Measurements from ENCODE around the gene TMCO2.
"Not testable (repeated sequence)": the region's sequence is repeated elsewhere in the genome, so short reads cannot be mapped to it uniquely, and the experiment has no call there.

The TMCO2 gene
- 0.05 to 0.39 (median 0.11) reads per million in 3 experiments for total RNA-seq

DNA sequence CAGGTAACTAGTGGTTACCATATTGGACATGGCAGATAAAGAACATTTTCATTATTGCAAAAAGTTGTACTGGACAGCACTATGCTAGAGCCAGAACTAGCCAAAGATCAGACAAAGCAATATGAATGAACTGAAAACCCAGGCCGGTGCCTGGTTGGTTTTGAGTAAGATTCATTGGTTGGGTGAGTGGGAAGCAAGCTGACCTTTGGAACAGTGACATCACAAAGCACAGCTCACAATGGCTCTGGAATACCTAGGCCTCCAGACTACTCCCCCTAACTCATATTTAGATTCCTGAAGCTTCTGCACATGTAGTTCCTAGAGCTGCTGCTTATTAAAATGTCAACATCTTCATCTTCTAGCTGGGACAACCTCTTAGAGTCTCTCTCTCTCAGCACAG is at the start of gene TMCO2:
TSS of gene TMCO2 (plus strand) at position 283 of the 400 bp plus-strand sequence. CDS start at position 340, 57 bp downstream.
- no peak for DNase-seq

DNA sequence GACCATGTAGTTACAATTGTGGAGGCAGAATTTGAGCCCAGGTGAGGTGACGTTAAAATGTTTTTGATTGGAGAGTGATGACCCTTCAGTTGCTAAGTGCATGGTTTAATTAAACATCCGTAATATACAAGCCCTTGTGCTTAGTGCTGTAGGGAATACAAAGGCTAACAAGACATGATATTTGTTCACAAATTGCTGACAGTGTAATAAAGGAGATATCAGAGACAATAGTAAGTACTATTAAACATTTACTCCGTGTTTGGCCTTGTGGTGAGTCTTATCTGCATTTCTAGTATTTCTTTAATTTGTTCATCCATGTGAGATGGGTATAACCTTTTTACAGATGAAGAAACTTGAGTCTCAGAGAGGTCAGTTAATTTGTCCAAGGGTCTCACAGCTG is 48.6 kb upstream of the TMCO2 start:
- DNase-seq, result no peak

DNA sequence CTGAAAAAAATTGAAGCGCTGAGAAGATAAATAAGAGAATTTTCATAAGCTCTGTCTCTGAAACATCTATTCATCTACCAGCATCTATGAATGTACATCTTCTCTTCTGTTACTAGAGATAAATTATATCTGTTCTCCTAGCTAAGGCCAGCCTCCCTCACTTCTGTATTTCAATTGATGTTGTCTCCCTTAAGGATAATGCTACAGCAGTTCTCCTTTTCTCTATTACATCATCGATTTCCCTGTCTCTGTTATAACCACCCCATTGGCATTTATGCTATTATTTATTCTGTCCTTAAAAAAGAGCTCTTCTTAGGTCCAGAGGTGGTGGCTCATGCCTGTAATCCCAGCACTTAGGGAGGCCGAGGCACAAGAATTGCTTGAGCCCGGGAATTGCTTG is 42.9 kb upstream of the TMCO2 start:
- no peak for DNase-seq

DNA sequence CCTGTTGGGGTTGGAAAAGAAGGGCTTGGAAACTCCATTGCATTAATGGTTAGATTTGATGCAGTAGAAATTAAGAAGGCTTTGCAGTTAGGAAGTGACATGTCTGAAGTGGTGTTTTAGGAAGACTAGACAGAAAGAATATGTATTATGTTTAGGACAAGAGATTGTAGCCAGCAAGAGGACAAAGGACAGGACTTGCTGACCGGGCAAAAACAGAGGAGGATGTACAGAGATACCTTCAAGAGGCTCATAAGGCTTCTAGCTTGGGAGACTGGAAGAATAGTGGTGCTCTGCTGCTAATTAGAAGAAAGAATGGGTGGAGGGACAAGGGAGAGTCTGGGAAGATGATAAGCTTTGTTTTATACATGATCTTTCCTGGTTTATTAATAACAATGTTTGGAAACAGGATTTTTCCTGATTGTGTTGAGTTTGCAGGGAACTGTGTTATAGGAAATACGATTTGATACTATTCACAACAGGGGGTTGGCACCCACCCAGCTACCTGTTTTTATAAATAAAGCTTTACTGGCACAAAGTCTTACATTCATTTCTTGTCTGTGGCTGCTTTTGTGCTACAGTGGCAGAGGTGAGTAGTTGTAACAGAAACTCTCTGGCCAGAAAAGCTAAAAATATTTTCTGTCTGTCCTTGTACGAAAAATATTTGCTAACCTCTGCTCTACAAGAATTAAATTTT is 37.1 kb upstream of the TMCO2 start:
- DNase-seq, result no peak

DNA sequence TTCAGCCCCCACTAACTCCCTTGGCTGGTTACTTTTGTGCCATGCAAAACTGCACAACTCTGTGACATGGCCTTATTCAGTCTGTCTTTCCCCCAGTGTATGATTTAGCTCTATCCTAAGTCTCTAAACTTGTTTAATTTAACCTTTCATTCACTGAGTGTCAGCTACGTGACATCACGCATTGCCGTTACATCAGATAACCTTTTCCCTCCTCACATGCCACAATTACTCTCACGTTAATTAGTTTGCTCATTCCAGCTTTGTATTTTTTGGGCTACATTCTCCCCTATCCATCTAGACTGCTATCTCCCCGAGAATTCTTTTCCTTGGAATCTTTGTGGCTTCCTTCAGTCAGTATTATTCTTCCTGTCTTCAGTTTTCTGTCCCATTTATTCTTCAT is 29.4 kb upstream of the TMCO2 start:
- DNase-seq, result no peak

DNA sequence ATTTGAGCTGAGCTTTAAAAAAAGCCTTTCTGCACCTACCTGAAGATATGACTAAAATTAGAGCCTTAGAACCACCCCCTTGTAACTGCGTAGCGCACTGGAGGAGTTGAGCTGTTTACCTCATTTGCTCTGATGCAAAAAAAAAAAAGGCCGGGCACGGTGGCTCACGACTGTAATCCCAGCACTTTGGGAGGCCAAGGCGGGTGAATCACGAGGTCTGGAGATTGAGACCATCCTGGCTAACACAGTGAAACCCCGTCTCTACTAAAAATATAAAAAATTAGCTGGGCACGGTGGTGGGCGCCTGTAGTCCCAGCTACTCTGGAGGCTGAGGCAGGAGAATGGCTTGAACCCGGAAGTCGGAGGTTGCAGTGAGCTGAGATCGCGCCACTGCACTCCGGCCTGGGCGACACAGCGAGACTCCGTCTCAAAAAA is 26.2 kb upstream of the TMCO2 start:
- not testable (repeated sequence) for DNase-seq

DNA sequence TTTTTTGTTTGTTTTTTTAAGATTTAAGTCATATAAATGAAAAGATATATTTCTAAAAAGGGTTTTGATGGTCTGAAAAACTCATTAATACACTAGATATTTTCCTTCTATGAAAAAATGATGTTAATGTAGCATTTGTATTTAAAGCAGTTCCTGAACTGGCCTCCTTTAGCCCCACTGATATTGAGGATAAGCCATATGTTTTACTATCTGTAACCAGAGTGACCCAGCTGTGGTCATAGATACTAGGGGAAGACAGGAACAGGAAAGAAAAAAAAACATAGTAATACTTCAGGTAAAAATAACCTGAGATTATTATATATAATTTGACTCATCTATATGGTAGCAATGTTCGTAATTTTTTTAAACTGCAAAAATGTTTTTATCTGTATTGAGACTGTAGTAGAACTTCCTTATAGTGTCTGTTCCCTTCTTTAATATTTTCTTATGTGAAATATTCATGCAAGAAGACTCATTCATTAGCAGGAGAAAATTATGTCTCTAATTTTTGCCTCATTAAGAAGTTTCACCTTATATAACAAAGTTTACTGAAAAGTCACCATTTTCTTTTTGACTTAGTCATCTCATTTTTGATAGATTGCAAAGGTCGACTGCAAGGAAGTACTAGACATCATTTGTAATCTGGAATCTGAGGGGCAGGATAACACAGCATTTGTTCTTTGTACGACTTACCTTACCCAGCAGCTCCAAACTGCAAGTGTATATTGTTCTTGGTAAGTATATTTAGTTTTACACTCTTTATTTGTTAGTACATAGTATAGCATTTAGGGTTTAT is 25.6 kb upstream of the TMCO2 start:
- no peak for DNase-seq

DNA sequence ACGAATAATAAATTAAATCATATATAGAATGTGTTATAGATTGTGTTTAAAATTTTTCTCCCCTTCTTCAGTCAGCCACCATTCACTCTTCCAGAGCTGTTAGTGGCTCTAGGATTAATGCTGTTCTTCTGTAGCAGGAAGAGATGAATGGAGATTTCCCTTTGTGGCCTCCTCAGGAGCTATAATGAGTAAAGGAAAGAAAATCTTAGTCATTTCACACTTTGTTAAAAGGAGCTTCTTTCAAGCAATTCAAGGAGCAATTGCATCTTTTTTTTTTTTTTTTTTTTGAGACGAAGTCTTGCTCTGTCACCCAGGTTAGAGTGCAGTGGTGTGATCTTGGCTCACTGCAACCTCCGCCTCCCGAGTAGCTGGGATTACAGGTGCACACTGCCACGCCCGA is 23.7 kb upstream of the TMCO2 start:
- DNase-seq, result no peak

DNA sequence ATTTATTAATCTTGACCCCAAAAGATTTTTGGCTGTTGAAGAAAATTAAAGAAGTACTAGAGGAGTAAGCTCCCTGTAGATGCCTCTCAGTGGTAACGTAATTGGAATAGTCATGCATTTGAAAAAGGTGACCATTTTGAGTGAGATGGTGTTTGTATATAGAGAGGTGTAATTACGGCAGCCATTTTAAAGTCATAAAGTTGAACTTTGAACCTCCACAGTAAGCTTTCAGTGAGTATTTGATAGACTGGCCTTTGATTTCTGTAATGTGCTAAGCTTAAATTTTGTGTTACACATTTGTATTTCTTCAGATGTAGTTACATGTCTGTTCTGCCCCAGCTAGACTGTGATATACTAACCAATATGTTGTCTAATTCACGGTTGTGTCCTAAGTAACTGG is 21.5 kb upstream of the TMCO2 start:
- no peak for DNase-seq

DNA sequence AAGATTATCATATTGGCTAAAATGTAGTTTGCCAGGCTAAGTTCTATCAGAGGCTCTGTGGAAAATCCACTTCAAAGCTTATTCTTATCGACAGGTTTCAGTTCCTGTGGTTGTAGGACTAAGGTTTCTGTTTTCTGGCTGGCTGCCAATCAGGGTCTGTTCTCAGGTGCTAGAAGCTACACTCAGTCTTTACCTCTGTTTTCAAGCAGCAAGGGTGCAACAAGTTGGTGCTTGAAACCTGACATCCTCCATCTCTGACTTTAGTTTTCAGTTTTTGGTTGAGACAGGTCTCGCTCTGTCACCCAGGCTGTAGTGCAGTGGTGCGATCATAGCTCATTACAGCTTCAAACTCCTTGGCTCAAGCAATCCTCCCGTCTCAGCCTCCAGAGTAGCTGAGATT is 15.3 kb upstream of the TMCO2 start:
- DNase-seq, result peak; percentile 42

DNA sequence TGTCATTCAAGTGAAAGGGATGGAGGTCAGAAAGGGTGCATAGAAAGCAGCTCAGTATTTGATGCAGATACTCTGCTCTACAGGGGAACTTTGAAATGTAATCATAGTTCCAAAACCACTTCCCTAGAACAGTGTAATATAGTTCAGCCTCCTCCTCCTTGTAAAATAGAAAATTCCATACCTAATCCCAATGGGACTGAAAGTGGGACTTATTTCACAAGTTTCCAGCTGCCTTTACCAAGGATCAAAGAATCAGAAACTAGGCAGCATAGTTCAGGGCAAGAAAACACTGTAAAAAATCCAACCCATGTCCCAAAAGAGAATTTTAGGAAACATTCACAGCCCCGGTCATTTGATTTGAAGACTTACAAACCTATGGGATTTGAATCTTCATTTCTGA is 8.1 kb upstream of the TMCO2 start:
- DNase-seq, result no peak

DNA sequence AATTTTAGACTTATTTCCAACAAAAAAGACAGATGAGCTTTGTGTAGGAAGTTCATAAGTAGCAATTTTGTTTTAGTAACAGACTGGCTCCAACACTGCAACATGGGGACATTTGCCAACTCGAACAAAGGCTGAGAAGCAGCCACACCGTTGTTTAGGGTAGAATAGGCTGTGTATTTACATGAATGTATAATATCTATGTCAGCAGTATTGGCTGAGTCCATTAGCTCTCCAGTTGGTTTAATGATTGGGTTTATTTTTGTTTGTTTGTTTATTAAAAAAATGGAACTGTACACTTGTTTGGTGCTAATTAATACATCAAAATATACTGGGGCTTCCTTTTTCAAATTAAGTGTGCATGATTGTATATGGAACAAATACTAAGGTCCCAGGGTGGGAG is 7.3 kb upstream of the TMCO2 start:
- no peak for DNase-seq

DNA sequence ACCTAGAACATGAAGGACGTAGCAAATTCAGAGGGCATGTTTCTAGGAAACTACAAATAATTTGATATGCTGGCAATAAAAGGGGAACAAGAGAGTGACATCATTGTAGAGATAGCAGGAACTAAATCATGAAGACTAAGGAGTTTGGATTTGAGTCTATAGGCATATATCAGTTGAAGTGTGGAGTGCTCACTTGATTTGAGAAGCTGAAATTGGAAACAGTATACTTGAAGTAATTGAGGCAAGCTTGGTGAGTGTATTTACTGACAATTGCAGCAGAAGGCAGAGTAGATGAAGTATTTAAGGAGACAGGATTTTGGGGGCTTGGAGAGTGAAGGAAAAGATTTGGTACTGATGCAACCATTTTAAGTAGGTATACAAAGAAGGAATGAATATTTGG is 6.4 kb upstream of the TMCO2 start:
- DNase-seq, result no peak

DNA sequence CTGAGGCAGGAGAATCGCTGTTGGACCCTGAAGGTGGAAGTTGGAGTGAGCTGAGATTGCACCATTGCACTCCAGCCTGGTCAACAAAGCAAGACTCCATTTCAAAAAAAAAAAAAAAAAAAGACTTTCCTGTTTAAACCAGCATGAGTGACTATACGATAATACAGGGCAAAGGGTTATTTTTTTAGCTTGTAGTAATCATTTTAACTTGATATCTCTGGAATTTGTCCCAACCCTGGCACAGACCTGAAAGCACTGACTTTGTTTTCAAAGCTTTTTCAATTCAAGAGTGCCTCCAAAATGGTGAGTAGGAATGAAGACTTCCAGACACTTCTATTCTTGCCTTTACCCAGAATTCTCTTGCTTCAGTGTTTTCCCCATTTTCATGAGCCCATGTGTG is 4.4 kb upstream of the TMCO2 start:
- DNase-seq, result no peak

DNA sequence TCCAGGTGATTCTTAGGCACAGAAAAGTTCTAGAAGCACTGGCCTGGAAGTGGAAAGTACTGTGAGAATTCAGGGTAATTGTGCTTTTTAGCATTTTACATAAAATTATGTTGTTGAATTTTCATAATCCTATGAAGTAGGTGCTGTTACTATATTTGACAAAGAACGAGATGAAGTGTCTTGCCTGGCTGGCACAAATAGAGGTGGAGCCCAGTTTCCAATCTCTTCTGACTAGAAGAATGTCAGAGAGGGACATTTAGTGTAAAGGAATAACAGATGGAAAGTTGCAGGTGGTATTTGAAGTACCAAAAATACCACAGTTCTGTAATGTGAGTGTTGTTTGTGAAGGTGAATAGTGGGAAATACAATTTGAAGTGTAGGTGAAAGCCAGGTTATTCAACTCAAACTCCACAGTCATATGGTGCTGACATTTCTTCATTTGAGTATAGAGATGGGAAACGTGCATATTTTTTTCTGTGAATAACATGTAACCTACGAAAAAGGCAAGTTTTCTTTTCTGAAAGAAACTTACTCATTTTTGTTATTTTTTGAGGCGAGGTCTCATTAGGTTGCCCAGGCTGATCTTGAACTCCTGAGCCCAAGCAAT is 3.5 kb upstream of the TMCO2 start:
- no peak for DNase-seq

DNA sequence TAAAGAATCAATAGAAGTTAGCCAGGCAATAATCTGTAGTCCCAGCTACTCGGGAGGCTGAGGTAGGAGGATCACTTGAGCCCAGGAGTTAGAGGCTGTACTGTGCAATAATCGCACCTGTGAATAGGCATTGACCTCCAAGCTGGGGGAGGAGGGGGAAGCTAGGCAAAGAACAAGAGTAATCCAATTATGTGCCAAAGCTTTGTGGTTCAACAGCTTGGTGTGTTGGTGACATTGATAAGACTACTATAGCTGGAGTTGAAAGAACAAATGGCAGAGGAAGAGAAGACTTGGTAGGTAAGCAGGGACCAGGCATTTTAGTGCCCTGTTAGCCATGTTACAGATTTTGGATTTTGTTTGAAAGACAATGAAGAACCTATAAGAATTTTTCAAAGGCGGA is 2.1 kb upstream of the TMCO2 start:
- no peak for DNase-seq

DNA sequence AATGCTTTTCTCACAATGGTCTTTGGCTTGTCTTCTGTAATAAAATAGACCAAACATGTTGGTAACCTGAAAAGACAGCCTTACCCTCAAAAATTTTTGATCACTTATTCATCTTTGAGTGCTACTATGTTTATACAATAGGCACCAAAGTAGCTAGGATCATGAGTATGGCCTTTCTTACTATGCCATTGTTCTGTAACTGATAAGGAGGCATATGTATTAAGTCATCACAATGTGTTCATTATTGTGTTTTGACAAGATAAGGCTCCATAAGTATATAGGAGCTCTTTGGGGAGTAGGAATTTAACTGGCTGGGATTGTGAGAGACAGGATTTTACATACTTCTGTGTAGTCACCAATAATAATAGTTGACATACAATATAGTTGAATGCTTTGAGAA is 675 bp downstream of the TMCO2 start:
- DNase-seq, result no peak

DNA sequence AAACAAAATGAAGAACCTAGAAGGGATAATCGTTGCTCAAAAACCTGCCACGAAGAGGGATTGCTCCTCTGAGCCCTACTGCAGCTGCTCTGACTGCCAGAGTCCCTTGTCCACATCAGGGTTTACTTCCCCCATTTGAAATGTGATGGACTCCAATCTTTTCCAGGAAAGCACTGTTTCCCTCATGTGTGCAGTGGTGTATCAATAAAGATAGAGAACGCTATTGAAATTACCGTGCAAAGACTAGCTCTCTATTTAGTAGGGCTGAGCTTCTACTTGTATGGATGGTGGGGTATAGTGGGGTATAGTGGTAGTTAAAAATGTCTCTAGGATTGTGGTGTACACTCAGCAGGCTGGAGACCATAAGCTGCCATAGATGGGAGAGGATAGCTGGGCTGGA is 3.7 kb downstream of the TMCO2 start:
- no peak for DNase-seq

DNA sequence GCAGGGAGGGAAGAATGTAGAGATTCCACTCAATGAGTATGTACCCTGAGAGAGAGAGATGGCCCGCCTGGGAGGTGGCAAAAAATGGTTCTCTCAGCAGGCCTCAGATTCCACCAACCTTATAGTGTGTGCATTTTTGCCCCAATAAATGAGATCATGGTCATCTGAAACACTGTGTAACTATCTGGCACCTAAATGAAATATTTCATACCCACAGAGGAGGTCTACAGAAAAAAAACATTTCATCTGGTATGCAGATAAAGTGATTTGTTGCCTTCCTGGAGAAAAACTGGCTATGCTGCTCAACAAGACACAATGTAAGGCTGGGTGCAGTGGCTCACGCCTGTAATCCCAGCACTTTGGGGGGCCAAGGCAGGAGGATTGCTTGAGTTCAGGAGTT is 4.9 kb downstream of the TMCO2 start:
- DNase-seq, result no peak

DNA sequence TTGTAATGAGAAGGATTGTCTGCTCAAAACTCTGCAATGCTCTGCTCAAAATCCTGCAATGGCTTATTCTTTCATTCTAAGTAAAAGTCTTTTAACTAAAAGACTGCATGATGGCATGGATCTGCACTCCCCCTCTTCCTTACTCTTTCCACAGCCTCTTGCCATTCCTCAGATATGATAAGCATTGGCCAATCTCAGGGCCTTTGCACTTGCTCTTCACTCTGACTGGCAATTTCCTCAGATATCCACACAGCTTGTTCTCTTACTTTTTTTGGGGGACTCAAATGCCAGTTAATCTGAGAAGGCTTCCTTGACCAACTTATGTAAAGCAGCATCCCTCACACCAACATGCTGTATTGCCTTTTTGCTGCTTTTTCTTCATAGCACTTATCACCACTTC is 7.5 kb downstream of the TMCO2 start:
- no peak for DNase-seq

DNA sequence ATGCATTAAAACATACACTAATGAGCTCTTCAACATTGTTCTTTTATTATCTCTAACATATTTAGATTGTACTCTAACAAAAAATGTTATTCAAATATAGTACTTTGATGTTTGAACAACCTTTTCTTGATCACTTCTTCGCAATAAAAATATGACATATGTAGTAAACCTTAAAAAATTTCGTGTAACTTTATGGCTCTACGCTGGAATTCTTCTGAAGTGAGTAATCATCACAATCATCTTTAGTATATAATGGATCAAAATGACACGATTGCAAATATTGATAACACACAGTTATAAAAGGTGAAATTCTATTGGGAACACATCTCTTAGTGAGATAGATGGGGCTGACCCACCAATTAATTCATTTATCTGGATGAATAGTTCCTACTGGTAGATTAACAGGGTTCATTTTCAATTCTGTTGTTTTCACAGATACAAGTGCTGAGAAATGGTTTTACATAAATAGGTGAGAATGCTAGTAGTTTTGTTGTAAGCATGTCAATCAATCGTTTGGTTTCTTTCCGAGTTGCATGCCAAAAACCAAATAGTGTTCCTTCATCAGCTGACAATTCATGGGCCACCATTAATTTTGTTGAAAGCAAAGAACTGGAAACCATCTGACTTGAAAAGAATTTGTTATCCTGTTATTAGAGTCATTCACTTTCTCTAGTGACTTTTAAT is 8.8 kb downstream of the TMCO2 start:
- no peak for DNase-seq

DNA sequence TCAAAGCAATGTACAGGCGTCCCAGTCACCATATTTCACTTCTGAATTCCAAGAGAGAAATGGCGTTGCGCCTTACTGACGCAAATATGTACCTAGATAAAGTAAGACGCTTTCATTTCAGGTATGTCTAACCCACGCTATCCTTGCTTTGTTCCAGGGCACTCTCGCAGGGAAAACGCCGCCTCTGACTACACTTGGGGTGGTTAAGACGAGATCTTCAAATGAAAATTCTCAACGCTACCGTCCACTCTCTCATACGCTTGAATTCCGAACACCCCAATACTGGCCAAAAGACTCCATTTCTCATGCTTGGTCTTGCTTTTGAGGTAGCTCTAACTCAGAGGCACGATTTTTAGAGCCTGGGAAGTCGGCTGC is 9.6 kb downstream of the TMCO2 start:
- DNase-seq, result no peak

DNA sequence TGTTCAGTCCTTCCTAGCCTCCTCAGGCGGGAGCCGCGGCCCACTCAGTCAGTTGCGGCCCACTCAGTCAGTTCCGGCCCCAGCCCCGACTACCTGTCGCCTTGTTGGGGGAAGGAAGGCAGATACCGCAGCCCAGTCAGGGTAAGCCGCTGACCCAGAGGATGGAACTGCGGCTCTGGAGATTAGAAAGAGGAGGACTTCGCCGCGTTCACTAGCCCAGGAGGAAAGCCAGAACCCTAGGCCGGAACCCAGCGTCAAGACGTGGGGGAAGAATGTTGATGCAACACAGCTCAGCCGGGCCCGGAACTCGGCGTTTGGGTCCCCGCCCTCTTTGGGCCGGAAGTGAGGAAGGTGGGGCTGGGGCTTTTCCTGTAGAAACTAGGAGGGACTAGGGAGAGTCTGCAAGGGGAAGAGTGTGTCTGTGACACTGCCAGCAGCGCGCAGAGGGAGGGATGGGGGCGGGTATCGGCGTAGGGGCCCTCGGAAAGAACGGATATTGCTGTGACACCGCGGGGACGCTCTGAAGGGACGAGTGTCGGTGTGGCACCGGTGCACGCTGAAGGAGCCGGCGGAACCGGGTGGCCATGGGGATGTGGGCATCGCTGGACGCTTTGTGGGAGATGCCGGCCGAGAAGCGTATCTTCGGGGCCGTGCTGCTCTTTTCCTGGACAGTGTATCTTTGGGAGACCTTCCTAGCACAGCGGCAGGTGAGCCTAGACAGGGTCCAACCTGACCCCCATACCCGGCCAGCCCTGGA is 10.1 kb downstream of the TMCO2 start, which contains the start of gene ZMPSTE24:
TSS of gene ZMPSTE24 (plus strand) at position 549 of the 757 bp plus-strand sequence. CDS start at position 585, 36 bp downstream.
- peak; percentile 95 for DNase-seq
